ENCODE results near the gene NYNRIN.

GRCh38 chr14:24409956-24410355 lies 11.2 kb downstream of the NYNRIN start:
- TF ChIP-seq CTCF (conservative IDR thresholded peaks at IDR 0.05 in 1 of 2, IDR thresholded peaks at IDR 0.05 in 1 of 2; ENCODE audit: extremely low read depth in 1 of 2, insufficient read depth in 1 of 2, low read depth in 1 of 2, low read length in 2 of 2) (no peak), EZH2 (IDR thresholded peaks at IDR 0.05; ENCODE audit: borderline replicate concordance, low read length) (no peak)
